Lower leg skin (tissue), 3 donors: ENCODE measurements around the gene SDC4.

ENCODE experiments used
- POLR2A ChIP-seq, 2 donors: fragments of 450-650 bp; IDR thresholded peaks; one replicate each; pipeline ENCODE4 v1.6.1; 2016 to 2017; ENCODE audit warnings: antibody characterized with exemption in 2 of 2, mild to moderate bottlenecking in 1 of 2, moderate library complexity in 1 of 2
- TF ChIP-seq, protein P1 (sequence below), 3 donors: fragments of 450-650 bp; IDR thresholded peaks; one replicate each; pipeline ENCODE4 v1.5.1; 2016; ENCODE audit warnings: antibody characterized with exemption in 3 of 3, mild to moderate bottlenecking in 3 of 3, moderate library complexity in 2 of 3

DNA sequence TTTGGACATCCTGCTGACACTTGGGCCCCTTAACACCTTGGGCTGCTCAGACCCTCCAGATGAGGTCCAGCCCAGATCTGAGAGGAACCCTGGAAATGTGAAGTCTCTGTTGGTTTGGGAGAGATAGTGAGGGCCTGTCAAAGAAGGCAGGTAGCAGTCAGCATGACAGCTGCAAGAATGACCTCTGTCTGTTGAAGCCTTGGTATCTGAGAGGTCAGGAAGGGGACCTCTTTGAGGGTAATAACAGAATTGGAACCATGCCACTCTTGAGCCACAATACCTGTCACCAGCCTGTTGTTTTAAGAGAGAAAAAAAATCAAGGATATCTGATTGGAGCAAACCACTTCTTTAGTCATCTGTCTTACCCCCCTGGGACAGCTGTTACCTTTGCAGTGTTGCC is 18.9 kb upstream of the SDC4 start:
- TF ChIP-seq POLR2A (IDR thresholded peaks at IDR 0.05), result no peak
- TF ChIP-seq, protein P1, sequence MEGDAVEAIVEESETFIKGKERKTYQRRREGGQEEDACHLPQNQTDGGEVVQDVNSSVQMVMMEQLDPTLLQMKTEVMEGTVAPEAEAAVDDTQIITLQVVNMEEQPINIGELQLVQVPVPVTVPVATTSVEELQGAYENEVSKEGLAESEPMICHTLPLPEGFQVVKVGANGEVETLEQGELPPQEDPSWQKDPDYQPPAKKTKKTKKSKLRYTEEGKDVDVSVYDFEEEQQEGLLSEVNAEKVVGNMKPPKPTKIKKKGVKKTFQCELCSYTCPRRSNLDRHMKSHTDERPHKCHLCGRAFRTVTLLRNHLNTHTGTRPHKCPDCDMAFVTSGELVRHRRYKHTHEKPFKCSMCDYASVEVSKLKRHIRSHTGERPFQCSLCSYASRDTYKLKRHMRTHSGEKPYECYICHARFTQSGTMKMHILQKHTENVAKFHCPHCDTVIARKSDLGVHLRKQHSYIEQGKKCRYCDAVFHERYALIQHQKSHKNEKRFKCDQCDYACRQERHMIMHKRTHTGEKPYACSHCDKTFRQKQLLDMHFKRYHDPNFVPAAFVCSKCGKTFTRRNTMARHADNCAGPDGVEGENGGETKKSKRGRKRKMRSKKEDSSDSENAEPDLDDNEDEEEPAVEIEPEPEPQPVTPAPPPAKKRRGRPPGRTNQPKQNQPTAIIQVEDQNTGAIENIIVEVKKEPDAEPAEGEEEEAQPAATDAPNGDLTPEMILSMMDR (IDR thresholded peaks at IDR 0.05), result no peak
